GM19025 (cell line): ENCODE data around the gene PSAP.
A peak's percentile ranks its signal among the peaks of the same experiment; 100 is the strongest.
"Not testable (repeated sequence)": the region's sequence is repeated elsewhere in the genome, so short reads cannot be mapped to it uniquely, and the experiment has no call there.

ENCODE experiments used
- ATAC-seq: cut with Tn5 transposase; IDR thresholded peaks from one replicate; pipeline ENCODE4 v1.9.1; 2021; ENCODE audit warnings: mild to moderate bottlenecking, low read depth, moderate library complexity; ENCODE audit not compliant: unreplicated experiment

The PSAP gene

GRCh38 chr10:71874680-71875354, 23.8 kb upstream of the PSAP start:
- not testable (repeated sequence) for ATAC-seq

DNA sequence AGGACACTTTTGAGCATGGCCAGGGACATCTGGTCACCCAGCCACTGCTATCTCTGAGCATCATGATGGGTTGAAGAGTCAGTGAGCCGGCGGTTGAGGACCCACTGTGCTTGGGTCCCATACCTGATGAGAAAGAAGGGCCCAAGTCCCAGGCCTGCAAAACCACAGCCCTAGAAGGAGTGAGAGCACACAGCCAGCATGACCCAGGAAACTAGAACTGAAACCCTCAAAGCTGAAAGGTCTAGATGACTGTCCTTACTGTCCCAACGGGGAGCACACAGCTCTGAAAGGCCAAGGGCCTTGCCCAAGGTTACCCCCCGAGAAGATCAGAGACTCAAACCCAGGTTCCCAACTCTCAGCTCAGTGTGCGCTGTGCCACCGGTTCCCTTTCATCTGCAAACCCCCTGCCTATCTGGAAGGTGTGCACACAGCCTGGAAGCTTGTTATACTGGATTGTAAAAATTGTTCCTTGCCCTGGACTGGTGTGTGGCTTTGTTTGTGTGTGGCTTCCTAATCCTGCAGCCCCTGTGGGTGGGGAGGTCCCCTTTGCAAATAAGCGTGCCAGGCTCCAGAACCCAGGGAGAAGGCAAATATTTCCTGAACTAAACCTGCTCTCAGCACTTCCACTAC, 22.6 kb upstream of the PSAP start:
- ATAC-seq, result peak; percentile 96

GRCh38 chr10:71869601-71870000, 18.6 kb upstream of the PSAP start:
- not testable (repeated sequence) for ATAC-seq

DNA sequence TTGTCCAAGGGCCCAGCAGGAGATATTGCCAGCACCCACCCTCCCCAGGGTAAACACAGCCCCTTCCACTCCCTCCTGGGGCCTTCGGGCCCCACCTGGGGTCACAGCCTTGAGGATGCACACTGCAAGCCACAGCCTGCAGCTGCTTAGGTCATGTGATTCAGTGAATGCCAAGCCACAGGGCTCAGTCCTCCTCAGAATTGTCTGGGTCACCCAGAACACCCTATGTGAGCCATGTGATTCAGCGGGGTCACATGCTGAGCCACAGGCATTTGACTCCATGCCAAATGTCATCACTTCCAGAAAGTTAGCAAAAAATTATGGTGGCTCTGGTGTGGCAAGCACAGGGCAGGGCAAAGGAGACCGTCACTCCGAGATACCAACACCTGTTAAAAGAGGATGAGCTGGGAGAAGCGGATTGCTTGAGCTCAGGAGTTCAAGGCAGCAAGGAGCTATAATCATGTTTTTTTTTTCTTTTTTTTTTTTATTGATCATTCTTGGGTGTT, 17.2 kb upstream of the PSAP start:
- no peak for ATAC-seq

- ATAC-seq, result no peak
Observed at GRCh38 chr10:71865561-71866041, 14.6 kb upstream of the PSAP start.

DNA sequence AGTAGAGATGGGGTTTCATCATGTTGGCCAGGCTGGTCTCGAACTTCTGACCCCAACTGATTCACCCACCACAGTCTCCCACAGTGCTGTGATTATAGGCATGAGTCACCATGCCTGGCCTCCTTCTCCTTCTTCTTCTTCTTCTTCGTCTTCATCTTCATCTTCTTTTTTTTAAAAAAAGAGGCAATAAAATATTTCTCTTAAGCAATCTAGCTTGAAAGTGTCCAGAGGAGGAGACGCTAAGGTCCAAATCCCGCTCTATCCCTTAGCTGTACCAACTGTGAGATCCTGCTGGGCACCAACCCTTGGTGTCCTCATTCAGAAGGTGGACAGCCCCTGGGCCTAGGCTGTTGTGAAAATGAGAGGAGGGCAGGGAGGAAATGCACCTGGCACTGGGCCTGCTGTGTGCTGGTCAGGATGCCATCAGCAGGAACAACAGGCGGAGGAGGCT, 13.9 kb upstream of the PSAP start:
- ATAC-seq, result no peak

DNA sequence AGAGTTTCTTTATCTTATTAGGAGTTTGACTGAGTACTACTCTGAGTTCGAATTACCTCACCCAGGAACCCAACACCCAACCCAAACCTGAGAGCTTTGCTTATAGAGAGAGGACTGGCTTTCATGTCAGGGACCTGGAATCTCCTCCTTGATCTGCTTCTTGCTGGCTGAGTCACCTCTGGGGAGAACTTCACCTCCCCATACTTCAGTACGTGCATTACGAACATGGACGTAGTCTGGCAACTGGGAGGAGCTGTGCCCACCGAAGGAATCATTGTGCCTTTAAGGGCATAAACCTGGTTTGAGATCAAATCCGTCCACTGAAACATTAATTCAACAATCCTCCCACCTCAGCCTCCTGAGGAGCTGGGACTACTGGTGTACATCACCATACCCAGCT, 12.2 kb upstream of the PSAP start:
- ATAC-seq, result no peak

DNA sequence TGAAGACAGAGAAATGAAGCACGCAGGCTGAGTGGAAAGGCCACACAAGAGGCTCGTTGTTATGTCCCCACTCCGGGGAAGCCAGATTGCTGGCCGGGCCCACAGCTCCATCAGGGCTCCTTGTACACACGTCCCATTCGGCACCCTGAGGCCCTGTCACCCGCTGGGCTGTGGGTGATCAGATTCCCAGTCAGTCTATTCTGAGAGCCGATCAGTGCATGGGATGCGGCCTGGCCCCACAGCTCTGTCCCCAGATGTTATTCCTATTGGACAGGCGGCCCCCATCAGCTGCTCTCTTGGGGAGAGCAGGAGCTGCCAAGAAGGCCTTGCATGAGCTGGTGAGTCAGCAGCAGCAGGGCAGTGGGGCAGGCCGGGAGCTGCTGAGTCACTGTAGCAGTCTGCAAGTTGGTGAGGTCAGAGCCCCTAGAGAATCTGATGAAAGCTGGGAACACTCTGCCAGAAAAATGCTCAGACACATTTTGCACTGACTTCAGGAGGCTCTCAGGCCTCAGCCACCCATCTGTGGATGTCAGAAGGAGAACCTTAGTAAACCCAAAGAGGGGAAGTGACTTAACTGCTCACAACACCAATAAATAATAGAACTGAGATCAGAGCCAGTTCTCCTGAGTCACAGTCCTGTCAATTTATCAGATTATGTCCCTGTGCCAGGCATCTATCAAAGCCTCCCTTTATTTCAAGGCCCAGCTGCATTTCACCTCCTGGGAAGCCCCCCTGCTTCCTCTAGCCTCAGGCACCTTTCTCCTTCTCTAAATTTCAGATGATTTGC, 9.4 kb upstream of the PSAP start:
- ATAC-seq, result no peak

GRCh38 chr10:71857934-71858890, 7.2 kb upstream of the PSAP start:
- ATAC-seq, result no peak

GRCh38 chr10:71856619-71857018, 5.6 kb upstream of the PSAP start:
- no peak for ATAC-seq

- ATAC-seq, result no peak
Observed at GRCh38 chr10:71854031-71854430, 3.0 kb upstream of the PSAP start.

GRCh38 chr10:71852355-71852937, 1.4 kb upstream of the PSAP start:
- ATAC-seq, result no peak

DNA sequence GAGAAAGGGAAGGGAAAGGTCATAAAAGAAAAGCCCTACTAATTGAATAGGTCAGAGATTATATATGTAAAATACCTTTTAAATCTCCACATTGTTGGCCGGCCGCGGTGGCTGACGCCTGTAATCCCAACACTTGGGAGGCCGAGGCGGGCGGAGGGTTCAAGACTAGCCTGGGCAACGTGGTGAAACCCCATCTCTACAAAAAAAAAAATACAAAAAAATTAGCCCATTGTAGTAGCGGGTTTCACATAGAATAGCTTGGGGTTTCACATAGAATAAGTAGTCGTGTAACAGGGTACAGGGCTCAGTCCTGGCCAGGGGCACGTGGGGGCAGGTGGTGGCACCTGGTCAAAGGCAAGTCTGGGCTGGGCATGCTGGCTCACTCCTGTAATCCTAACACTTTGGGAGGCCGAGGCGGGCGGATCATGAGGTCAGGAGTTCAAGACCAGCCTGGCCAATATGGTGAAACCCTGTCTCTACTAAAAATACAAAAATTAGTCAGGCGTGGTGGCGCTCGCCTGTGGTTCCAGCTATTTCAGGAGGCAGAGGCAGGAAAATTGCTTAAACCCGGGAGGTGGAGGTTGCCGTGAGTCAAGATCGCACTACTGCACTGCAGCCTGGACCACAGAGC, 529 bp upstream of the PSAP start:
- peak; percentile 18 for ATAC-seq

- no peak for ATAC-seq
Observed at GRCh38 chr10:71850021-71850742, 869 bp downstream of the PSAP start.

GRCh38 chr10:71849461-71849908, 1.6 kb downstream of the PSAP start:
- no peak for ATAC-seq

GRCh38 chr10:71848325-71849275, 2.5 kb downstream of the PSAP start:
- ATAC-seq, result no peak

- ATAC-seq, result no peak
Observed at GRCh38 chr10:71847418-71847817, 3.6 kb downstream of the PSAP start.
